Measurements from ENCODE around the gene UBL3. TPM values are rescaled to one million over a fixed set of nuclear protein-coding genes. Genes with fewer than 3 reads are reported as not detected.

UBL3 gene
- total and polyA plus RNA-seq, 2 donors from 2014 or later, result 18.1 to 34.1 TPM

DNA sequence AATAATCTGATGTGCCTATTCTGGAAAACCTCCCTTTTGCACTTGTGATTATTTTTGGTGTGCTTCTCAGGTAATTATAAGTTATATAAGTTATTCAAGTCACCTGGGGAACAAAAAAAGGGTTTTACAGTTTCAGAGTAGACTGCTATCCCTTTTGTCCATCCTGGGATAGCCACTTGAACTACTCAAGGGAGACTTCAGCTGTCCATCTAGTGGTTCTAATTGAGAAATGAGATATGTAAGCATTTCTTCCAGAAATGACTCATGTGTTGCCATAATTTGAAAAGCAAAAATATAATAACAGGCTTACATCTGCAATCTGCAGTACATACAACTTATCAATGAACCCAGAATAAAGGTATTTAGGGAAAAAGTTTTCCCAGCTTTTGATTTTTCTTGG, 20.4 kb downstream of the UBL3 start:
- Histone ChIP-seq H3K9ac (ENCODE audit: low read length in 3 of 3) (no peak overlapping the region), H3K27me3 (ENCODE audit: control insufficient read depth, insufficient read depth, low read length) (no peaks in the 10 kb centered on the region), H3K9me3 (ENCODE audit: control insufficient read depth in 2 of 3, insufficient read depth in 1 of 3, low read length in 3 of 3) (no peaks in the 10 kb centered on the region), H3K4me1 (ENCODE audit: control insufficient read depth in 2 of 3, insufficient read depth in 2 of 3, low read depth in 1 of 3, low read length in 3 of 3) (peaks cover 0 to 5% (median 0%) of the 10 kb centered on the region in 3 donors), H3K4me3 (ENCODE audit: low read length in 3 of 3) (no peak overlapping the region), H3K27ac (ENCODE audit: low read depth in 2 of 2, low read length in 2 of 2) (no peak overlapping the region), H3K36me3 (ENCODE audit: control insufficient read depth in 2 of 3, insufficient read depth in 3 of 3, low read length in 3 of 3) (no peaks in the 10 kb centered on the region)
- DNase-seq (no peak), FAIRE-seq (no peak)
- intact Hi-C loops (cut with DNase I), result no loop called here
- TF ChIP-seq, protein P1, sequence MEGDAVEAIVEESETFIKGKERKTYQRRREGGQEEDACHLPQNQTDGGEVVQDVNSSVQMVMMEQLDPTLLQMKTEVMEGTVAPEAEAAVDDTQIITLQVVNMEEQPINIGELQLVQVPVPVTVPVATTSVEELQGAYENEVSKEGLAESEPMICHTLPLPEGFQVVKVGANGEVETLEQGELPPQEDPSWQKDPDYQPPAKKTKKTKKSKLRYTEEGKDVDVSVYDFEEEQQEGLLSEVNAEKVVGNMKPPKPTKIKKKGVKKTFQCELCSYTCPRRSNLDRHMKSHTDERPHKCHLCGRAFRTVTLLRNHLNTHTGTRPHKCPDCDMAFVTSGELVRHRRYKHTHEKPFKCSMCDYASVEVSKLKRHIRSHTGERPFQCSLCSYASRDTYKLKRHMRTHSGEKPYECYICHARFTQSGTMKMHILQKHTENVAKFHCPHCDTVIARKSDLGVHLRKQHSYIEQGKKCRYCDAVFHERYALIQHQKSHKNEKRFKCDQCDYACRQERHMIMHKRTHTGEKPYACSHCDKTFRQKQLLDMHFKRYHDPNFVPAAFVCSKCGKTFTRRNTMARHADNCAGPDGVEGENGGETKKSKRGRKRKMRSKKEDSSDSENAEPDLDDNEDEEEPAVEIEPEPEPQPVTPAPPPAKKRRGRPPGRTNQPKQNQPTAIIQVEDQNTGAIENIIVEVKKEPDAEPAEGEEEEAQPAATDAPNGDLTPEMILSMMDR (IDR thresholded peaks at IDR 0.05; ENCODE audit: borderline replicate concordance, extremely low read depth, insufficient read depth), result no peak

DNA sequence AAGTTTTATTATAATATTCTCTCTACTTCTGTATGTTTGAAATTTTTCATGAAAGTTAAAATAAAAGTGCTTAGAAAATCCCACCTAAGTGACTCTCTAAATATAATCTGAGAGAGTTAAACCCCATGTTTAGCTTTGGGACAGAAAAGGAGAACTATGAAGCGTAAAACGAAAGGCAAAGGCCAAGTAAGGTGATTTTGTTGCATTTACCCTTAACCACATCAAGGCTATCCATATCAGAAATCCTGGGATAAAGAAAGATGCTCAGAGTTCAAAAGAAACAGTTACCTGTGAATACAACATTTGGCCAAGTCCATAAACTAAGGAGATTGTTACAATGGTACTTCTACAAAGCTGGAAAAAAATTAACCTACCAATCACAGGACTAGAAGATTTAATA, 31.3 kb downstream of the UBL3 start:
- no peaks in the 10 kb centered on the region for H3K27me3 ChIP-seq (ENCODE audit: control insufficient read depth, insufficient read depth, low read length)
- TF ChIP-seq, protein P1 (IDR thresholded peaks at IDR 0.05; ENCODE audit: borderline replicate concordance, extremely low read depth, insufficient read depth), result no peak
- H3K9me3 ChIP-seq (ENCODE audit: control insufficient read depth in 2 of 3, insufficient read depth in 1 of 3, low read length in 3 of 3), result no peaks in the 10 kb centered on the region
- H3K27ac ChIP-seq (ENCODE audit: low read depth in 2 of 2, low read length in 2 of 2), result no peak overlapping the region
- FAIRE-seq (no peak), DNase-seq (no peak)
- H3K4me3 ChIP-seq (ENCODE audit: low read length in 3 of 3), result no peak overlapping the region
- intact Hi-C loops (cut with DNase I), result no loop called here
- H3K4me1 ChIP-seq (ENCODE audit: control insufficient read depth in 2 of 3, insufficient read depth in 2 of 3, low read depth in 1 of 3, low read length in 3 of 3), result peaks cover 0 to 2% (median 0%) of the 10 kb centered on the region in 3 donors
- H3K9ac ChIP-seq (ENCODE audit: low read length in 3 of 3), result no peak overlapping the region
- H3K36me3 ChIP-seq (ENCODE audit: control insufficient read depth in 2 of 3, insufficient read depth in 3 of 3, low read length in 3 of 3), result no peaks in the 10 kb centered on the region

DNA sequence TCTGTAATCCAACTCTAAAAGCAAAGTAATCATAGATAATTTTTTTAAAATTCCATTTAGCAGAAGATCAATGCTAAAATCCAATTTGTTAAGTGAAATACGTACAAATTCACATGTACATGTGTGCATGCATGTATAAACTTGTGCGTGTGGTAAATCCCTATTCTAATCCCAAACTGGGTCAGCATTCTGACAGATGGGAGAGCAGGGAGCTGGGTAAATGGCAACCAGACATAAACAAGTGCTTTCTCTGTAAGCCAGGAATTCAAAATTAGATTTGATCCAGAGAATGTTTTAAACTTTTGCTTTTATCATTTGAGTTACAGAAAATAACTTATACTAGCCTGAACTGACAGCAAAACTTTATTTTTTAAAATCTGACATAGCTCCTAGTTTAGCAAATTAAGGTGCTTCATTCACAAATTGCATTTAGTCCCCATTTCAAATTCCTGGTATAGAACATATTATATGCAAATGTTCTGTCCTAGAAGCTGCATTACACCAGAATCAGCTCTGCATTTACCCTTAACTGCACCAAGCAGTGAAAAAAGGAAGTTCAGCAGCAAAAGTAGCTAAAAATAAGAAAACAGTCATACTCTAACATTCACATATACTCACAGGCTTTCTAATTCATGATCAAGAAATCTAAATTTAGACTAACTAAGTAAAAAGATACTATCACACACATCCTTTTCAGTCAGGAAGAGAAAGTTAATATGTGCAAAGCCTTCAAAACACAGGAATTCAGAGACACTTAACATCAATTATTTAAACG, 32.6 kb downstream of the UBL3 start:
- TF ChIP-seq, protein P1 (IDR thresholded peaks at IDR 0.05; ENCODE audit: borderline replicate concordance, extremely low read depth, insufficient read depth), result no peak
- no peaks in the 10 kb centered on the region for H3K9me3 ChIP-seq (ENCODE audit: control insufficient read depth in 2 of 3, insufficient read depth in 1 of 3, low read length in 3 of 3)
- H3K27ac ChIP-seq (ENCODE audit: low read depth in 2 of 2, low read length in 2 of 2), result no peak overlapping the region
- FAIRE-seq (peak; percentile 37), DNase-seq (peak in 2 of 5 donors; percentile 34 to 36)
- peaks cover 0 to 2% (median 0%) of the 10 kb centered on the region in 3 donors for H3K4me1 ChIP-seq (ENCODE audit: control insufficient read depth in 2 of 3, insufficient read depth in 2 of 3, low read depth in 1 of 3, low read length in 3 of 3)
- no peaks in the 10 kb centered on the region for H3K27me3 ChIP-seq (ENCODE audit: control insufficient read depth, insufficient read depth, low read length)
- intact Hi-C loops (cut with DNase I), result no loop called here
- H3K9ac ChIP-seq (ENCODE audit: low read length in 3 of 3), result no peak overlapping the region
- no peaks in the 10 kb centered on the region for H3K36me3 ChIP-seq (ENCODE audit: control insufficient read depth in 2 of 3, insufficient read depth in 3 of 3, low read length in 3 of 3)
- H3K4me3 ChIP-seq (ENCODE audit: low read length in 3 of 3), result no peak overlapping the region

All from kidney (tissue), 14 donors.